ENCODE results near the gene PBX1. TPM values are rescaled to one million over a fixed set of nuclear protein-coding genes. Genes with fewer than 3 reads are reported as not detected.
A peak's percentile ranks its signal among the peaks of the same experiment; 100 is the strongest.

PBX1 gene
- total and polyA plus RNA-seq, 7 donors, result 6.7 to 168 (median 118) TPM

GRCh38 chr1:164636757-164637156 lies 77.8 kb downstream of the PBX1 start:
- intact Hi-C loops (cut with DNase I), result loop anchor here (5.0 kb wide), 2 partner anchors 74 to 151 kb away; no protein-coding TSS in a partner anchor
- Histone ChIP-seq H3K27ac (peak overlapping the region; percentile 76 to 86 (median 80)), H3K9me3 (no peaks in the 10 kb centered on the region), H3K4me3 (no peak overlapping the region), H3K4me1 (peaks cover 0 to 96% (median 84%) of the 10 kb centered on the region in 4 donors), H3K27me3 (no peaks in the 10 kb centered on the region), H3K36me3 (peaks cover 0 to 2% (median 0%) of the 10 kb centered on the region in 4 donors)
- 80 to 88% methylated on average over 3 of the region's 3 CpGs for WGBS, 2 donors
- no peak for DNase-seq
- no peak for TF ChIP-seq POLR2A (IDR thresholded peaks at IDR 0.05)
- no peak for TF ChIP-seq POLR2AphosphoS5 (IDR thresholded peaks at IDR 0.05)
- TF ChIP-seq CTCF (IDR thresholded peaks at IDR 0.05), result no peak
- TF ChIP-seq EP300 (IDR thresholded peaks at IDR 0.05), result no peak

GRCh38 chr1:164637461-164638375 lies 78.7 kb downstream of the PBX1 start:
- DNase-seq, result peak; percentile 87
- H3K4me1 ChIP-seq, result peaks cover 0 to 92% (median 86%) of the 10 kb centered on the region in 4 donors
- intact Hi-C loops (cut with DNase I), result loop anchor here (5.0 kb wide), 2 partner anchors 75 to 150 kb away; no protein-coding TSS in a partner anchor
- H3K27ac ChIP-seq, result peak overlapping the region; percentile 76 to 86 (median 80)
- no peaks in the 10 kb centered on the region for H3K9me3 ChIP-seq
- 80 to 88% methylated on average over 13 of the region's 13 CpGs for WGBS, 2 donors
- TF ChIP-seq EP300 (IDR thresholded peaks at IDR 0.05) (peak in 1 of 4 donors; percentile 18), POLR2AphosphoS5 (IDR thresholded peaks at IDR 0.05) (peak in 3 of 4 donors; percentile 3 to 35 (median 24)), POLR2A (IDR thresholded peaks at IDR 0.05) (no peak)
- peaks cover 0 to 8% (median 0%) of the 10 kb centered on the region in 4 donors for H3K36me3 ChIP-seq
- H3K4me3 ChIP-seq, result no peak overlapping the region
- no peaks in the 10 kb centered on the region for H3K27me3 ChIP-seq

GRCh38 chr1:164638492-164639202 lies 79.7 kb downstream of the PBX1 start:
- Histone ChIP-seq H3K27me3 (no peaks in the 10 kb centered on the region), H3K9me3 (no peaks in the 10 kb centered on the region), H3K27ac (peak overlapping the region; percentile 76 to 86 (median 80)), H3K4me1 (peaks cover 0 to 93% (median 90%) of the 10 kb centered on the region in 4 donors), H3K4me3 (no peak overlapping the region), H3K36me3 (peaks cover 0 to 8% (median 0%) of the 10 kb centered on the region in 4 donors)
- intact Hi-C loops (cut with DNase I), result loop anchor here (5.0 kb wide), 2 partner anchors 76 to 149 kb away; no protein-coding TSS in a partner anchor
- 87 to 91% methylated on average over 14 of the region's 14 CpGs for WGBS, 2 donors
- DNase-seq, result no peak
- TF ChIP-seq POLR2AphosphoS5 (IDR thresholded peaks at IDR 0.05) (no peak), CTCF (IDR thresholded peaks at IDR 0.05) (no peak), POLR2A (IDR thresholded peaks at IDR 0.05) (no peak), EP300 (IDR thresholded peaks at IDR 0.05) (no peak)

GRCh38 chr1:164640686-164641352 lies 81.8 kb downstream of the PBX1 start:
- Histone ChIP-seq H3K27me3 (no peaks in the 10 kb centered on the region), H3K36me3 (peaks cover 0 to 8% (median 0%) of the 10 kb centered on the region in 4 donors), H3K4me1 (peaks cover 0 to 92% (median 89%) of the 10 kb centered on the region in 4 donors), H3K4me3 (no peak overlapping the region), H3K9me3 (no peaks in the 10 kb centered on the region), H3K27ac (peak overlapping the region; percentile 67 to 86 (median 82))
- no peak for DNase-seq
- WGBS, 2 donors, result 79 to 87% methylated on average over 5 of the region's 5 CpGs
- TF ChIP-seq POLR2AphosphoS5 (IDR thresholded peaks at IDR 0.05) (no peak), POLR2A (IDR thresholded peaks at IDR 0.05) (no peak), CTCF (IDR thresholded peaks at IDR 0.05) (no peak), EP300 (IDR thresholded peaks at IDR 0.05) (no peak)
- intact Hi-C loops (cut with DNase I), result loop anchor here (5.0 to 10.0 kb wide), 2 partner anchors 286 to 424 kb away; no protein-coding TSS in a partner anchor

Data from sigmoid colon (tissue), 7 donors.